ENCODE data around the gene SIGLEC6.
A peak's percentile ranks its signal among the peaks of the same experiment; 100 is the strongest.

SIGLEC6 gene

DNA sequence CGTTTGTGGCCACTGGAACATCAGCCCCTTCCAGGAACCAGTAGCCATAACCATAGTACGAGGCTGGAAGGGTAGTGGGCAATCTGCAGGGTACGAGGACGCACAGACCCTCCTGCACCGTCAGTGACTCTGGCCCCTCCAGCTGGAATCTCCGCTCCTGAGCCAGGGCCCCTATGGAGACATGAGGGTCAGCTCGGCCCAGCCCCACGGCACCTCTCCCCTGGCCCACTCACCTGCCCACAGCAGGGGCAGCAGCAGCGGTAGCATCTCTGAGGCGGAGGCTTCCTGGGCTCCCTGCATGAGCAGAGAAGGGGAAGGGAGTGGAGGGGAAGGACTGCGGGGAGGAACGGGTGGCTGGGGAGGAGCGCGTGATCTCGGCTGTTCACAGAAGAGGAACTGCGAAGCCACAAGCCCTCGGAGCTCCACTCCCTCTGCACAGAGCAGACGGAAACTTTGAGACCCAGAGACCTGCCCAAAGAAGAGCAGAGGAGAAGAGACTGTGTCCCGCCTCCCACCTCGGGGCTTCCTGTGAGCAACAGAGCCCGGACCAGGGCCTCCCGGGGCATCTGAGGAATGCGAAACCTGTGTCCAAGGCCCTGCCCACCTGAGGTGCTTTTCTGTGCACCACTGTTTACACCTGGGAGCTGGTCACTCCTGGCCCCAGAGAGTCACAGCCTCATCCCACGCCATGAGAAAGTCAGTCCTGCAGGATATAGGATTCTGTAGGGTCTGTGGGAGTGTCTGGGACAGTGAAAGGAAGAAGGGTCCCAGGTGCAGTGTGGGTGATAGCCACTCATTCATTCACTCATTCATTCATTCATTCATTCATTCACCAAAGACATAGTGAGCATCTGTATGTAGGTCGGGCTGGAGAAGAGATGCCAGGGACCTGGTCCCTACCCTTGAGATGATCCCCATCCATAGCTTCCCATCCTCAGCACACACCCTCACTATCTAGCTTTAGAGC, at the start of gene SIGLEC6:
Gene SIGLEC6, minus strand, starts transcription at position 322 of the 967 bp plus-strand sequence. Its CDS starts 22 bp downstream, at position 300.
- no peak for DNase-seq (ENCODE audit: low read depth)

DNA sequence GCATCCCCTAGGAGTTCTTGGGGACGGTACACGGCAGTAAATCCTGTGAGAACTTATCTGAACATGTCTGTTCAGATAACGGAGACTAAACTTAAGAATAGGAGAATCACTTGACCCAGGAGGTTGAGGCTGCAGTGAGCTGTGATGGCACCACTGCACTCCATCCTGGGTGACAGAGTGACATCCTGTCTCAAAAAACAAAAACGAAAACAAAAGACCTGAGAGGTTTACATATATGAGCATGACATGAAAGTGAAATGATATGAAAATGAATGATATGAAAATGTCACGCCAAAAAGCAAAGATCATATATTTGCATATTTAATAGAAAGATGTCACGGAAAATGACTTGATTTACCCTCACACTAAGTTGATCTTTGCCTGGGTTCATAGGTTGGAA, 45.4 kb upstream of the SIGLEC6 start:
- DNase-seq (ENCODE audit: low read depth) = no peak

DNA sequence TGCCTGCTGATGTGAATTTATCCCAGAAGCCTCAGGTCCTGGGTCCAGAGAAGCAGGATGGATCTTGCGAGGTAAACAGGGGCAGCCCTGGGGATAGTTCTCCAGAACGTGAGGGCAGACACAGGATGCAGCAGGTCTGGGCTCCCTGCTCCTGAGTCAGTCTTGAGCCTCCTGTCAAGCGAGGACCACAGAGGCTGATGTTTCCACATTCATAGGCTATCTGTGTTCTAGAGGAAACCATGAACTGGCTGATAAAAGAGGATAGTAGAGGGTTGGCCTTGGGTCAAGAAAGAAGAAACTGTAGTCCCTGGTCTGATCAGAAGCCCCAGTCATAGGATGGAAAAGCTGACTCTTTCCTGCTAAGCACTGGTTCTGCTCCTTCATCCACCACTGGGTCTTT, 41.9 kb upstream of the SIGLEC6 start:
- DNase-seq (ENCODE audit: low read depth) = no peak

DNA sequence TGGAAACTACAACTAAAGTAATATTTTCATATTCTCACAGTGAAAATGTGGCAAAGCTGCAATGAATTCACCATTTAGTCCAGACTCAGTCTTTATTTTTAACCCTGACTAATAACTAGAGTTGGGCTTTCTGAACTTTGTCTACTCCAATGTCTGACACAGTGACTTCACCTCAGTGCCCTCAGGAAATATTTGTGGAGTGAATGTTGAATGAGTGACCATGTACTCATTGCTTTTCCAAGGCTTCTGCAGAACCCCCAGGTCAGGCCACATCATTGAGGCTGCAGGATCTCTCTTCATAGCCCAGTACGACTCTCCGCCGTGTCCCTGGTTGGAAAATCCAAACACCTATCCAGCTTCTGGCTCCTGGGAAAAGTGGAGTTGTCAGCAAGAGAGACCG, 41.4 kb upstream of the SIGLEC6 start:
- DNase-seq (ENCODE audit: low read depth) = no peak

DNA sequence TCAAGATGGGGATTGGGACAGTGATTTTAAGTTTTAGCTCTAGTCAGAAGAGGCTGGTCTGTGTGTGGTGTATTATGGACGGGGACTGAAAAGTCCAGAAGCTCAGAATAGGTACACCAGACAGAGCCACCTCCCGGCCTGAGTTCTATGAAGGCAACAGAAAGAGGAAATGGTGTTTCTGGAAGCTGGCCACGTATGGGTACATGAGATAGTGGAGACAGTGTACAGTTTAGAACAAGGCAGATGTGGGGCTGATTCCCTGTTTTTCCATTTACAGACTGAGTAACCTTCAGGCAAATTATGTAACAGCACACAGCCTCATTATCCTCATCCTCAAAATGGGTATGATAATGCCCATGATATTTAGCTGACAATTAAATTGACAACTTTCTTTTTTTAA, 40.9 kb upstream of the SIGLEC6 start:
- no peak for DNase-seq (ENCODE audit: low read depth)

DNA sequence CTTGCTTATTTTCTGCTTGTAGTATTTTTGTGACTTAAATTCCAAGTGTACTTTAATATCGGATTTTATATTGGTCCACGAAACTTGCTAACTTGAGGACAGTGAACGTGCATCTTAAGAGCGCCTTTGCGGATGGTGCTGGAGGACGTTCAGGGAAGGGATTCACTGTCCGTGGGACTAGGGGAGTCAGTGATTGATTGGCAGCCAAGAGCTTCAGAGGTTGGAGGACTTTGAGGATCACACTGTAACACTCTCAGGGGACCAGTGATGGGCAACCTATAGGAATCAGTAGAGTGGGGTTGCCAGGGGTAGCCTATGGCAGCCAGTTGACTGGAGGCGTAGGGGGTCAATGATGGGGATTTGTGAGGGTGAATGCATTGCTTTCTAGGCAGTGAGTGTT, 40.1 kb upstream of the SIGLEC6 start:
- no peak for DNase-seq (ENCODE audit: low read depth)

DNA sequence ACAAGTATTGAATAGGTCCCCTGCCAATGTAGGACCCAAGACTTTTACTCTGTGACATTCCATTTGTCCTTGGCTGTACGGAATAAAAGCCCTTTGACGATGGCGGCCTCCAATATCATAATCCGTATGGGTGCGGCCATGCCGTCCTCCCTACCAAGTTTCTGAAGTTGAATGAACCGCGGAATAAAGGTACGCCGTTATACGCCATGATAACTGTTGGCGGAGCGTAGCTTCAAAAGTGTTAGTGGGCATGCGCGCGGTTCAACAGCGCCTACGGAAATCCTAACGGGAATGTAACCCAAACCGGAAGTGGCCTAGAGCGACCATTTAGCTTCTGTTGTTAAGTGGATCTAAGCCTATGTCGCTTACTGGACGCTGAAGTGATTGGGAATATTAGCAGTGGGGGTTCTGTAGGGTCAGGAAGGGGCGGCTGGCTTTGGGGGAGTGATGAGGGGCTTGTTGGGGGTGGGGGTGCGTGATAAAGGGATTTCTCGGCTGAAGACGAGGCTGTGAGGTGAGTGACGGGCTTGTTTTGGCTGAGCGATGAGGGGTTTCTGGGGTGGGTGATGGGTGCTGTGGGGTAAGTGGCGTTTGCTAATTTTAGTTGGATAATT, 39.6 kb upstream of the SIGLEC6 start, which contains the start of gene ZNF175:
Gene ZNF175, plus strand, starts transcription at position 322 of the 614 bp plus-strand sequence. CDS start 2,047 bp downstream, outside the sequence.
- peak; percentile 78 for DNase-seq (ENCODE audit: low read depth)

DNA sequence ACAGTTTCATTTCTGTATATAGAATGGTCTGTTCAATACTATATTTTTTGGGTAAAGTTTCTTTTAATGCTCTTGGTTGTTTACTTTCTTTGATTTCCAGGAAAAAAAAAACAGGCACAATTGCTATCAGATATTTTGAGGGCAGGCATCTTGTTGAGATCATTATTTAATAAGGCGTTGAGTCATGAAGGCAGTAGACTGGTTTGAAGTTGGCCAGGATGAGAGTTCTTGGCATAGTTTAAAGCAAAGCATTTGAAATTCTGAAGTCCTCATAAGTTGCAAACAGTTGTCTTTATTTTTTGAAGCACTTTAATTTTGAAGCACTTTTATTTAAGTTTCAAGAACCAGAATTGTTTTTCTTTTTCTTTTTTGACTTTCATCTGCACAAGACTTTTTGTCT, 37.0 kb upstream of the SIGLEC6 start:
- DNase-seq (ENCODE audit: low read depth) = no peak

DNA sequence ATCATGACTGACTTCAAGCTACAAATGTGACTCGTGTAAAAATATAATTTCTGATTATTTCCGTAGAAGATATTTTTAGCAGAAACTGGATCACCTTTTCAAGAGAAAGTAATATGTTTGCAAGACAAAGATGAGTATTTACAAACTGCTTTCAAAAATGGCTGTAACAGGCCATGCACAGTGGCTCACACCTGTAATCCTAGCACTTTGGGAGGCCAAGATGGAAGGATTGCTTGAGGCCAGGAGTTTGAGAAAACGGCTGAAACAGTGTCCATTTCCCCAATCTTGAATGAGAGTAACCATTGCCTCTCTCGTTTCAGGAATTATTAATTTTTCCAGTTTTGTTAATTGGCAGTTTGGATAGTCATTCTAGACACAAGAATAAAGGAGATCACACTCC, 36.1 kb upstream of the SIGLEC6 start:
- no peak for DNase-seq (ENCODE audit: low read depth)

DNA sequence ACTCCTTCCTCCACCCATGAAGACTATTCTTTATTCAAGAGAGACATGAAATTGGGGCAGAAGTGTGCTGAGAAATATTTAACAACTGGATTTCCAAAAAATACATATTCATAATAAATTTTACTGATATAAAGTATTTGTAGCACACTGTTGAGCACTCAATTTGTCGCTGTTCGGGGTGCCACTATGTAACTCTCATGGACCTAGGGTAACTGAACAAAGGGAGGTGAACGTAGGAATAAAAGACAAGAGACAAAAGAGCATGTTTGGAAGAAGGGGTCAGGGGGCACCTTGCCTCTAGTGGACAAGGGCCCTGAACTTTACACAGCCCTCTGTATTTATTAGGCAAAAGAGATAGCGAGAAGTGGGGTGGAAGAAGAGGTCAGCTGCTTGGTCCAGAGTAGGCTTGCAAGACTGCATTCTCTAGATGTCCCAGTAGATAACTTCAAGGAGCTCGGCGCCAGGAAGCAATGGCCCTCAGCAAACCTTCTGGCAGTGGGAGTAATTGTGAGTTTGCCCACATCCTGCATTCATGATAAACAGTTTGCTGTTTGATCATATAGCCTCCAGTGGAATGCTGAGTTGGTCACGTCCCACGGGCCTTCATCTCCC, 35.1 kb upstream of the SIGLEC6 start:
- DNase-seq (ENCODE audit: low read depth) = no peak

DNA sequence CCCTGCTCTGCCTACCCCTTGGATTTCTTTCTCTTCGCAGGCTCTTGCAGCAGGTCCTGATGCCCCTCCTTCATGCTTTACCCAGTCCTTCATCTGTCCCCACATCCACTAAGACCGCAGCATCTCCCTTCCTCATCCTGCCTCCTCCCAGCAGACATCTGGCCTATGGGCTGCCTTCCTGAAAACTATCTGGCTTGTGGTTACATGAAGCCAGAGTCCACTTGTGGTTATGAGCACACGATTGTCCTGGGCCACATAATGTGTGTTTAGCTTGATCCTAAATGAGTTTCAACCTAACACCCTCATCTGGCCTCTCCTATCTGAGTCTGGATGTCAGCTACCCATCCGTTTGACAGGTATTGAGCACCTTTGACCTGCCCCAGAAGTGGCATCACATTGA, 34.1 kb upstream of the SIGLEC6 start:
- no peak for DNase-seq (ENCODE audit: low read depth)

DNA sequence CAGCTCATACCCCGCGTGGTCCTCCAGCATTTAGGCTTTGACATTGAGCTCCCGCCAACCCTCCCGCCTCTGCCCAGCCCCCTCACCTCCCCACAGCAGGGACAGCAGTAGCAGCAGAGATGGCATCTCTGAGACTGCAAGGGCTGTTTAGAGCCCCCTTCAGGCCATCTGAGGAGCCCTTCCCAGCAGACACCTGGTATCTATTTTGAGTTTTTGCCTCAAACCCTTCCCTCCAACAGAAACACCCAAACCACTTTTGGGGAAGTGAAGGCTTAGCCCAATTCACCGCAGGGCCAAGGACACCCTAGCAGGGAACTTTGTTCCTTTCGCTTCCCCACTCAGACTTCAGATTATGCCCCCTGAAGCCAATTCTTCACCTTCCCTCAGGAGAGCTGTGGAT, 33.3 kb upstream of the SIGLEC6 start:
- no peak for DNase-seq (ENCODE audit: low read depth)

DNA sequence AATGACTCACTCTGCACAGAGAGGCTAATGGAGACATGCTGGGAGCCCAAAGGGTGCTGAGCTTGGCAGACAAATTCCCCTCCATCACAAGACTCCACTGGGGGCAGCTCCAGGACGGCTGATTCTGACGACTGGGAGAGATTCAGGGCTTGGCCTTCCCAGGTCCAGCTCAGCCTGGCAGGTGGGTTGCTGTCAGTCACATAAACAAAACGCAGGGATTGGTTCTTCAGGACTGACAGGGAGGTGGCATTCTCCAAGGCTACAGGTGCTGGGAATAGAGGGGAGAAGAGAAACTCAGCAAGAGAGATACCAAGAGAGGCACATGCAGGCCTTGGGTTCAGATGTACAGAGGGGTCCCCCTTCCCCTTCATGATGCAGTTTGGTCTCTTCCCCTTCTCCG, 28.9 kb upstream of the SIGLEC6 start:
- no peak for DNase-seq (ENCODE audit: low read depth)

DNA sequence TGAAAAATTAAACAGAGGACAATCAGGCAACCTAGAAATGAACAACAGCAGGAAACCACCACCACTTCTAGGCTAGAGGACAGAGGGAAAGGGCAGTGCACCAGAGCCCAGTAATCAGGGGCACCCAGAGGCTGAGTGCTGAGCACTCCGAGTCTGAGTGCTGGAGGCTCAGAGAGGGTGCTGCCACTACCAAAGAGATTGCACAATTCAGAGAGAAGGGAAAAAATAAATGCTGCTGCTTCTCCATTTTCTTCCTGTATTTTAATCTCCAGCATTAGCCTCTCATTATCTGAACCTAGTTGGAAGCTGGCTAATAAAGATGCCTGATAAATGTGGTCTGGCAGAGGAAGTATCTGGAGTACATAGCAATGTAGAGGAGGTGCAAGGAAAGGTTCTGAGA, 27.8 kb upstream of the SIGLEC6 start:
- DNase-seq (ENCODE audit: low read depth) = no peak

DNA sequence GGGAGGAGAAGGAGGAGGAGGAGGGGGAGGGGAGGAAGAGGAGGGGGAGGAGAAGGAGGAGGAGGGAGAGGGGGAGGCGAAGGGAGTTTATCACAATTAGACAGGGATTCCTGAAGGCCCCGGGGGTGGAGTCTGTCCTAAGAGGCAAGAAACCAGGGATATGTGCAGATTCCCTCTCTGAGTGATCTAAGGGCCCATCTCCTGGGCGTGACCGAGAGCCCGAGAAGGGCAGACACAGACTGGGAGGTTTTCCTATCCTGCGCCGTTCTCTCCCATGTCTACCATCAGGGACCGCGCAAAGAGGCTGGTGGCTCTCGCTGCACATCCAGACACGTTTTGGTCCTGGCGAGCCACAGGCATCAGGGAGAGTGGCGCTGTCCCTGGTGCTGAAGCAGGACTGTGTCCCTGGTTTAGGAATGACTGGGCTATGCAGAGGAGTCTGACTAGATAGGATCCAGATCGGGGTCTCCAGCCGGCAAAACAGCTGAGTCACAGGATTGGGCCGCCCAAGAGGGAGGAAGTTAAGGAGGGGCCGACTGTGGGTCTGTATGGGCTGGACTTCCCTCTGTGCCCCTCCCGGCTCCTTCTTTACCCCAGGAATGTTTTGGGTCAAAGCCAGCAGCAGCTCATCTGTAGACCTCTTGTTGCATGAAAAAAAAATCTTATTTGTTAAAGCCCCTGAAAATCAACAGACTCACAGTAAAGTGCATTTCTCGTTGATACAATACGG, 21.7 kb upstream of the SIGLEC6 start:
- no peak for DNase-seq (ENCODE audit: low read depth)

DNA sequence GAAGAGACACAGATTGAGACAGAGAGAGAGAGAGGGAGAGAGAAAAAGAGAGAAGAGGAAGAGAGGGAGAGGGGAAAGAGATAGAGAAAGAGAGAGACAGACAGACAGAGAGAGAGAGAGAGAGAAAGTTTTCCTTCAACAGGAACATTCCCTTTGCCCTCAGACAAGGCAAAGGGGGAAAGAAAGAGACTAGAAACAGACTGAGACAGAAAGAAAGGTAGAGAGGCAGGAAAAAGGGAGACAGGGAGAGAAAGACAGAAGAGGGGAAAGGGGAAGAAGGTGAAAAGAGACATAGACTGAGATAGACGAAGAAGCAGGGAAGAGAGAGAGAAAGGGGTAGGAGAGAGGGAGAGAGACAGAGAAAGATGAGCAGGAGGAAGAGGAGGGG, 21.1 kb upstream of the SIGLEC6 start:
- DNase-seq (ENCODE audit: low read depth) = no peak

DNA sequence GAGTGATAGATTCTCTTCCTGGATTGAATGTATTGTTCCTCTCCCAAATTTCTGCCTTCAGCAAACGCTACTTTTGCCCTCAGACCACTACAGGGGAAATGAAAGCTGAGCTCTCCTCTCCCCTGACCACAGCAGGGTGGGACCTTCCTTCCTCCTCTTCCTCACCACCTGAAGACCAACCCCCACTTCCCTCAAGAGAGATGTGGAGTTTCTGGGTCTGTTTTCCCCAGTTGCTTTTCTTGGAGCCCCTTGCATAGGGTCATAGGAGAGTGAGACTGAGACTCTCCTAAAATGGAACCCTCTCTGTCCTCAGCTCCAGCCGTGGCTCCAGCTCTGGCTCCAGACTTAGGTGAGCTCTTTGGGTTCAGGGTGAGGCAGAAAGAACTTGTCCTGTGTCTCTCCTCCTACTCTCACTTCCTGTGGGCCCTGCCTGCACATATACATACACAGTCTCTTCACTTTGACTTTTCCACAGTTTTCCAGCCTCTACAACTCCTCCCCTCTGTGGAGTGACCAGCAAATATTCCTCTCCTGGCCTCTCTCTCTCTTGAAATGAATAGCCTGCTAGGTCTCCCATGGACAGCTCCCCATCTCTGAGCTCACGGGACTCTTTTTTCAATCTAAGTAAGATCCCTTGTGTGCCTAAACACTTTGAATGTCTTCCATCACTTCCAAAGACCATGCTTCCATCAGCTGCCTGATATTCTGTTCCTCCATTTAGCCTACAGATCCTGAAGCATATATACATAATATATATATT, 20.4 kb upstream of the SIGLEC6 start:
- no peak for DNase-seq (ENCODE audit: low read depth)

DNA sequence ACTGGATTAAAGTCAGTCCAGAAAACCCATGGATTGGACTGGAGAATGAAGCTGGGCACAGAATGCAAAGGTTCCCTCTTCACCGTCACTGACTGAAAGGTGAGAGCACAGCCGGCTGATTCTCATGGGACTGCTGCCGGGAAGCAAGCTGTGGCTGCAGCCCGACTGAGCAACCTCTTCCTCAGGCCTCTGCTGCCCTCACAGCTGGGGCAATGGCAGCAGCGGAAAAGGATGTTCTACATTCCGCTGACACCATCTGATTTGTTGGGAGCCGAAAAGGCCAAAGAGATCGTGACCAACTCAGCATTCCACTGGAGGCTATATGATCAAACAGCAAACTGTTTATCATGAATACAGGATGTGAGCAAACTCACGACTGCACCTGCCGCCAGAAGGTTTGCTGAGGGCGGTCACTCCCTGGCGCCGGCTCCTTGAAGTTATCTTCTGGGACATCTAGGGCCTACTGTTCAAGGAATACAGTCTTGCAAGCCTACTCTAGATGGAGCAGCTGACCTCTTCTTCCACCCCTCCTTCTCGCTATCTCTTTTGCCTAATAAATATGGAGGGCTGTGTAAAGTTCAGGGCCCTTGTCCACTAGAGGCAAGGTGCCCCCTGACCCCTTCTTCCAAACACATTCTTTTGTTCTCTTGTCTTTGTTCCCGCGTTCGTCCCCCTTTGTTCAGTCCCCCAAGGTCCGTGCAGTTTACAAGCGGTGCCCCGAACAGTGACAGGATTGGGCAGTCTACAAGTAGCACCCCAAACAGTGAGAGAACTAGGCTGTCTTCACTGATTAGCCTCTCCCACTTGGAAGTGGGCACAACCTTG, 19.6 kb upstream of the SIGLEC6 start:
- DNase-seq (ENCODE audit: low read depth) = no peak

DNA sequence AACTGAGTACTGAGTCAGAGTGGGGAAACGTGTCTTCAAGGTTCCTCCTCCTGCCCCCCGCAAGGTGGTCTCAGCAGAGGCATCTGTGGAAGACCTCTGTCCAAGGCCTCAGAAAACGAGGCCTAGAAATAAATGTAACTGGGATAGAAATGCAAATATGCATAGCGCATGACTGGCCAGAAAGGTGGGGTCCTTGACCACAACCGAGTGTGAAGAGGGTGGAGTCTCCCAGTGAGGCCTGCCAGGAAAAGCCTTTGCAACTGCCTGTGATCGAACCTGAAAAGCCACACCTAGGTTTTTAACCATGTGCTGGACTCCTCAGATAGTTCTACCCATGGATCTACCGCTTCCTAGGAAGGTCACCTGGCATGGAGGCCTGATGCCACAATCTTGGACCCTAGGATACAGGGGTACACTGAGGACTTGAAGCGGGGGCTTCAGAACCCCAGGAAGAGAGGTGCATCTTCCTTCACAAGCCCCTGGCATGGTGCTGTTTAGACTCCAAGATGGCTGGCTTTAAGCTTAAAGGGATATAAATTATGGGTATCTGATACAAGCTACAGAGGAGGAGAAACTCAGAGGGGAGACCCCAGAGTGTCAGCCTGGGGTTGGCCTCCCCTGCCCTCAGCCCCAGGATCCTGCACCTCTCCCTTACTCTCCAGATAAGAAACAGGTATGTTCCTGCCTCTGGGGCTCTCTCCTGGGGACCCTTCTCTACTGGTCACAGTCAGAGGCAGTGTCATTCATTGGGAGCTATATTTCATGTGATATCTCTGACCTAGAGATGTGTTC, 18.3 kb upstream of the SIGLEC6 start:
- no peak for DNase-seq (ENCODE audit: low read depth)

DNA sequence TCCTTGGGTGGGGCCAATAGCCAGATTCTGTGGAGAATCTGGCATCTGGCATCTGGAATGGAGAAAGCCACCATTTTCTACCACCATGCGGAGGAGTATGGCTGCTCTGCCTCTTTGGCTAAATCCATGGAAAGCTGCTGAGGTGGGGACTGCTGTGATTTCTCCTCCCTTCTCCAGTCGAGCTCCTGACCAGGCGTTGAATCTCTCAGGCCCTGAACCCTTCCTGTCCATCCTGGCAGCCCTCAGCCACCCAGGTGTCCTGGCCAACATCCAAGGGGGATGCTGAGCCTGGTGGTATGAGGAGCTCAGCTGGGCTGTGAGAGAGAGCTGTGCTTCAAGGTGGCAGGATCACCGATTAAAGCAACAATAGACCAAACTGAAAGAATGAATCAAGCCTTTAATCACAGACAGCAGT, 17.4 kb upstream of the SIGLEC6 start:
- no peak for DNase-seq (ENCODE audit: low read depth)
